ENCODE measurements around the gene TRAM2. TPM values are rescaled to one million over a fixed set of nuclear protein-coding genes. Genes with fewer than 3 reads are reported as not detected.

The TRAM2 gene
- total and polyA plus RNA-seq, 2 donors (not counting 3 experiments of a cell fraction or from before 2014, with no cell fraction given): 85.7 to 98.6 TPM

GRCh38 chr6:52516269-52516668 is 60.6 kb downstream of the TRAM2 start:
- Histone ChIP-seq H3K79me2 (ENCODE audit: control insufficient read depth, insufficient read depth, low read length) (peaks cover 44% of the 10 kb centered on the region), H3K27me3 (ENCODE audit: control insufficient read depth in 2 of 2, insufficient read depth in 2 of 2, low read length in 2 of 2) (no peaks in the 10 kb centered on the region), H4K20me1 (replicated peaks; ENCODE audit: control insufficient read depth, extremely low read depth, insufficient read depth, low read length) (no peaks in the 10 kb centered on the region), H3K9ac (replicated peaks; ENCODE audit: extremely low read depth, insufficient read depth, low read length) (no peak overlapping the region), H3K4me3 (replicated peaks in 1 of 3; ENCODE audit: insufficient read depth in 1 of 3, low read depth in 1 of 3, low read length in 3 of 3) (no peak overlapping the region), H3K4me2 (ENCODE audit: insufficient read depth, low read length) (no peak overlapping the region), H3K27ac (ENCODE audit: insufficient read depth, low read depth, low read length) (no peak overlapping the region), H3K9me1 (replicated peaks; ENCODE audit: control insufficient read depth, extremely low read depth, insufficient read depth, low read length) (no peaks in the 10 kb centered on the region), H2AFZ (ENCODE audit: low read depth, low read length) (no peak overlapping the region), H3K9me3 (replicated peaks; ENCODE audit: control insufficient read depth, insufficient read depth, low read length) (no peaks in the 10 kb centered on the region), H3K4me1 (ENCODE audit: control insufficient read depth, extremely low read depth, insufficient read depth, low read length) (peaks cover 72% of the 10 kb centered on the region), H3K36me3 (ENCODE audit: control insufficient read depth in 2 of 2, extremely low read depth in 1 of 2, insufficient read depth in 2 of 2, low read length in 2 of 2) (peaks cover 13 to 15% of the 10 kb centered on the region in 2 experiments)
- FAIRE-seq (no peak), DNase-seq (ENCODE audit: low read depth, low spot score) (no peak)
- no TSS peak for BruUV-seq (replicated peaks)
- intact Hi-C loops (cut with micrococcal nuclease) (loop anchor here (10.0 kb wide), 1 partner anchor 479 kb away; the partner anchor contains the start of gene GSTA4), dilution Hi-C loops (cut with MboI; ENCODE audit: extremely low pct_ligation_motif_present, low sequenced_read_pairs) (no loop called here)
- ChIA-PET CTCF (interaction anchor here (0.9 to 1.9 kb wide), 4 partner anchors 8 to 100 kb away, joined by 3 to 5 read pairs (median 3); partner anchors contain the start of gene TRAM2), POLR2A (no interaction called here)
- TF ChIP-seq MYC (IDR thresholded peaks at IDR 0.05; ENCODE audit: low read depth, low read length) (no peak), EZH2 (IDR thresholded peaks at IDR 0.05; ENCODE audit: borderline replicate concordance, low read depth, low read length, severe bottlenecking) (no peak), FOS (IDR thresholded peaks at IDR 0.05; ENCODE audit: borderline replicate concordance, insufficient read depth, low read length) (no peak), POLR2AphosphoS5 (IDR thresholded peaks at IDR 0.05; ENCODE audit: insufficient read depth, low read depth, low read length) (no peak), CTCF (IDR thresholded peaks at IDR 0.05; ENCODE audit: extremely low read depth in 1 of 2, insufficient read depth in 1 of 2, low read depth in 1 of 2, low read length in 2 of 2) (no peak), JUN (IDR thresholded peaks at IDR 0.05; ENCODE audit: borderline replicate concordance, insufficient read depth, insufficient read length, low read depth) (no peak), MAX (IDR thresholded peaks at IDR 0.05; ENCODE audit: insufficient read depth, insufficient read length) (no peak), POLR2A (IDR thresholded peaks at IDR 0.05; ENCODE audit: low read depth, low read length) (no peak), GATA2 (IDR thresholded peaks at IDR 0.05; ENCODE audit: insufficient read depth, insufficient read length, low read depth, low read length) (no peak)

All from endothelial cell of umbilical vein (primary cell).